HCT116 (cell line): Measurements from ENCODE around the gene HOXC4. TPM values are rescaled to one million over a fixed set of nuclear protein-coding genes. Genes with fewer than 3 reads are reported as not detected.

Source experiments
- ATAC-seq: fragments of 200-7000 bp; cut with Tn5 transposase; 2 replicates; pipeline ENCODE4 v1.9.1; 2020; ENCODE audit warnings: mild to moderate bottlenecking, moderate library complexity
- BruUV-seq: library from RNA; stranded (reverse); fragments of 400-500 nt; replicated peaks from 2 replicates; lab custom pipeline; 2021; lab: Mats Ljungman, UMichigan
- CTCF ChIA-PET: fragments of 300-600 bp; sonication (Branson Sonifier 250); formaldehyde crosslinking; loops from one replicate; lab custom pipeline; 2021; ENCODE audit warnings: antibody characterized with exemption; lab: Charles Lee
- POLR2A ChIA-PET: fragments of 300-600, 350-600 bp; sonication (Branson Sonifier 250); formaldehyde crosslinking; loops from one replicate; lab custom pipeline; 2021; ENCODE audit warnings: antibody characterized with exemption; lab: Charles Lee
- RAD21 ChIA-PET, 2 experiments: fragments of 300-600 bp; sonication (Branson Sonifier 250); formaldehyde crosslinking; loops; one replicate each; lab custom pipeline; 2023; ENCODE audit warnings: low total read pairs in 2 of 2; ENCODE audit not compliant: uncharacterized antibody in 2 of 2, unreplicated experiment in 2 of 2, low non-redundant PET in 1 of 2; lab: Charles Lee
- DNase-seq: peaks from one replicate; pipeline ENCODE4 v3.0.0-alpha.2; 2010; ENCODE audit warnings: low read depth, low spot score
- H2AFZ ChIP-seq: fragments of 200-600 bp; shearing (Covaris generic), sonication (generic); 2 replicates; pipeline ENCODE4 v1.6.1; 2017; ENCODE audit warnings: low read depth, mixed run types, mixed read lengths, antibody characterized with exemption, low read length; ENCODE audit not compliant: poor library complexity, severe bottlenecking
- H3K27ac ChIP-seq: 2 replicates; pipeline ENCODE4 v1.5.1; 2012; ENCODE audit warnings: low read depth, low read length
- H3K27me3 ChIP-seq: fragments of 200-600 bp; sonication (generic); 2 replicates; pipeline ENCODE4 v1.6.1; 2016; ENCODE audit warnings: mixed run types, low read length, mixed read lengths; ENCODE audit not compliant: insufficient read depth
- H3K36me3 ChIP-seq, 2 experiments: fragments of 200-500 bp in 1 of 2; fragments of 200-600 bp in 1 of 2; sonication (Bioruptor generic) in 1 of 2; sonication (generic) in 1 of 2; 2 replicates each; pipeline versions ENCODE4 v1.5.1 to v1.6.1; 2014 to 2016; ENCODE audit warnings: low read length in 2 of 2, inconsistent platforms in 1 of 2, mixed read lengths in 1 of 2, mixed run types in 1 of 2; ENCODE audit not compliant: insufficient read depth in 2 of 2, control insufficient read depth in 1 of 2
- H3K4me1 ChIP-seq, 2 experiments: fragments of 200-600 bp in 1 of 2; sonication (generic) in 1 of 2; 2 replicates each; pipeline versions ENCODE4 v1.5.1 to v1.6.1; 2012 to 2017; ENCODE audit warnings: low read length in 2 of 2, inconsistent platforms in 1 of 2, mild to moderate bottlenecking in 1 of 2, mixed read lengths in 1 of 2, mixed run types in 1 of 2, moderate library complexity in 1 of 2; ENCODE audit not compliant: insufficient read depth in 2 of 2, control insufficient read depth in 1 of 2
- H3K4me2 ChIP-seq: fragments of 200-600 bp; sonication (generic); 2 replicates; pipeline ENCODE4 v1.6.1; 2017; ENCODE audit warnings: mixed run types, low read length, mixed read lengths
- H3K4me3 ChIP-seq, 2 experiments: fragments of 200-600 bp in 1 of 2; sonication (generic) in 1 of 2; replicated peaks in 1 of 2; 2 replicates each; pipeline ENCODE4 v1.5.1; 2011 to 2016; ENCODE audit warnings: low read length in 2 of 2, control low read depth in 1 of 2, low read depth in 1 of 2, mild to moderate bottlenecking in 1 of 2, mixed read lengths in 1 of 2, mixed run types in 1 of 2
- H3K79me2 ChIP-seq: fragments of 200-600 bp; sonication (generic); 2 replicates; pipeline ENCODE4 v1.6.1; 2017; ENCODE audit warnings: mild to moderate bottlenecking, mixed run types, low read length, moderate library complexity, mixed read lengths; ENCODE audit not compliant: insufficient read depth
- H3K9ac ChIP-seq: fragments of 200-600 bp; sonication (generic); 2 replicates; pipeline ENCODE4 v1.6.1; 2016; ENCODE audit warnings: low read length, mixed read lengths
- H3K9me2 ChIP-seq: fragments of 200-600 bp; sonication (generic), shearing (Covaris generic); 2 replicates; pipeline ENCODE4 v1.6.1; 2017; ENCODE audit warnings: mixed run types, mild to moderate bottlenecking, moderate library complexity; ENCODE audit not compliant: insufficient read depth
- H3K9me3 ChIP-seq, 2 experiments: fragments of 200-500 bp in 1 of 2; fragments of 200-600 bp in 1 of 2; sonication (Bioruptor generic) in 1 of 2; sonication (generic) in 1 of 2; 2 replicates each; pipeline ENCODE4 v1.6.1; 2014 to 2017; ENCODE audit warnings: low read length in 2 of 2, mixed read lengths in 2 of 2, inconsistent platforms in 1 of 2, low read depth in 1 of 2, mild to moderate bottlenecking in 1 of 2, mixed run types in 1 of 2, moderate library complexity in 1 of 2; ENCODE audit not compliant: control insufficient read depth in 1 of 2, insufficient read depth in 1 of 2
- H4K20me1 ChIP-seq: fragments of 200-600 bp; sonication (generic), shearing (Covaris generic); 2 replicates; pipeline ENCODE4 v1.6.1; 2017; ENCODE audit warnings: mixed run types, mild to moderate bottlenecking, moderate library complexity; ENCODE audit not compliant: insufficient read depth
- ATF3 ChIP-seq: IDR thresholded peaks from 2 replicates; pipeline ENCODE4 v1.6.1; 2012
- CBX3 ChIP-seq: IDR thresholded peaks from 2 replicates; pipeline ENCODE4 v1.6.1; 2012; ENCODE audit warnings: low read depth
- CEBPB ChIP-seq: IDR thresholded peaks from 2 replicates; pipeline ENCODE4 v1.6.1; 2012; ENCODE audit warnings: low read depth
- ELF1 ChIP-seq: IDR thresholded peaks from 2 replicates; pipeline ENCODE4 v1.6.1; 2012; ENCODE audit warnings: low read depth, borderline replicate concordance
- EZH2 ChIP-seq: fragments of 200-600 bp; sonication (generic); IDR thresholded peaks from 2 replicates; pipeline ENCODE4 v1.6.1; 2017; ENCODE audit warnings: antibody characterized with exemption, mixed run types
- EZH2phosphoT487 ChIP-seq: fragments of 200-600 bp; IDR thresholded peaks from 2 replicates; pipeline ENCODE4 v1.6.1; 2018; ENCODE audit warnings: antibody characterized with exemption, borderline replicate concordance
- FOSL1 ChIP-seq: IDR thresholded peaks from 2 replicates; pipeline ENCODE4 v1.6.1; 2012; ENCODE audit warnings: low read depth
- JUND ChIP-seq: IDR thresholded peaks from 2 replicates; pipeline ENCODE4 v1.6.1; 2012
- POLR2A ChIP-seq: IDR thresholded peaks from 2 replicates; pipeline ENCODE4 v1.7.0; 2011; ENCODE audit warnings: borderline replicate concordance; ENCODE audit not compliant: insufficient read depth, insufficient read length; ENCODE audit errors: extremely low read depth
- POLR2AphosphoS5 ChIP-seq: IDR thresholded peaks from 2 replicates; pipeline ENCODE4 v1.6.1; 2011; ENCODE audit warnings: mild to moderate bottlenecking, low read depth, low read length, moderate library complexity
- RAD21 ChIP-seq: IDR thresholded peaks from 2 replicates; pipeline ENCODE4 v1.6.1; 2012; ENCODE audit warnings: low read depth, mild to moderate bottlenecking
- REST ChIP-seq: IDR thresholded peaks from 2 replicates; pipeline ENCODE4 v1.6.1; 2012; ENCODE audit warnings: low read depth
- SIN3A ChIP-seq: IDR thresholded peaks from 2 replicates; pipeline ENCODE4 v1.6.1; 2012; ENCODE audit warnings: low read depth
- SRF ChIP-seq: IDR thresholded peaks from 2 replicates; pipeline ENCODE4 v1.6.1; 2012; ENCODE audit warnings: low read depth
- TCF7L2 ChIP-seq: IDR thresholded peaks from 2 replicates; pipeline ENCODE4 v1.7.0; 2011; ENCODE audit warnings: borderline replicate concordance, inconsistent platforms; ENCODE audit not compliant: insufficient read depth, insufficient read length; ENCODE audit errors: extremely low read depth
- YY1 ChIP-seq: IDR thresholded peaks from 2 replicates; pipeline ENCODE4 v1.6.1; 2011; ENCODE audit warnings: low read length, low read depth, moderate library complexity, mild to moderate bottlenecking; ENCODE audit not compliant: insufficient replicate concordance; ENCODE audit errors: extremely low read depth
- ZBTB33 ChIP-seq: IDR thresholded peaks from 2 replicates; pipeline ENCODE4 v1.6.1; 2011; ENCODE audit warnings: mild to moderate bottlenecking, low read length, moderate library complexity; ENCODE audit not compliant: insufficient replicate concordance; ENCODE audit errors: extremely low read depth
- ZNF274 ChIP-seq: fragments of 200-500 bp; sonication (Bioruptor generic); IDR thresholded peaks from 2 replicates; pipeline ENCODE4 v1.6.1; 2014; ENCODE audit warnings: mild to moderate bottlenecking, low read depth, low read length, inconsistent platforms
- intact Hi-C: fragments of 100-400 bp; cut with micrococcal nuclease; formaldehyde crosslinking; loops from 2 replicates; pipeline ENCODE4 v1.10.0; 2022
- total RNA-seq: library from RNA; stranded (reverse); gene quantifications from one replicate; pipeline ENCODE4 v1.2.1, GENCODE V29; 2021; ENCODE audit not compliant: unreplicated experiment

HOXC4 gene
- total RNA-seq, 1 experiment from 2014 or later, result 1.5 TPM

GRCh38 chr12:54010053-54010971 is 43.3 kb upstream of the HOXC4 start:
- ChIA-PET POLR2A (no interaction called here), CTCF (interaction anchor here (0.8 kb wide), 1 partner anchor 253 kb away, joined by 3 read pairs; no protein-coding TSS in a partner anchor), RAD21 (no interaction called here)
- peaks cover 0 to 12% of the 10 kb centered on the region in 2 experiments; a peak in 2 of 4 replicates for H3K4me1 ChIP-seq
- H3K4me3 ChIP-seq, result no peak overlapping the region
- H3K36me3 ChIP-seq, result no peaks in the 10 kb centered on the region
- H2AFZ ChIP-seq, result no peak overlapping the region
- TF ChIP-seq POLR2A (no peak), SRF (no peak), ATF3 (no peak), ZNF274 (no peak), POLR2AphosphoS5 (no peak), JUND (no peak), EZH2 (no peak), ELF1 (no peak), RAD21 (no peak), SIN3A (no peak), CBX3 (no peak), ZBTB33 (no peak), TCF7L2 (no peak), YY1 (no peak), REST (no peak), CEBPB (no peak), EZH2phosphoT487 (no peak), FOSL1 (no peak)
- H3K79me2 ChIP-seq, result 0 out of 2 replicates have a peak, but pooled peaks cover 3% of the 10 kb centered on the region
- no peaks in the 10 kb centered on the region for H4K20me1 ChIP-seq
- DNase-seq, result no peak
- ATAC-seq, result no peak
- H3K9ac ChIP-seq, result no peak overlapping the region
- H3K4me2 ChIP-seq, result no peak overlapping the region
- H3K27ac ChIP-seq, result no peak overlapping the region
- H3K27me3 ChIP-seq, result no peaks in the 10 kb centered on the region
- no peaks in the 10 kb centered on the region for H3K9me2 ChIP-seq
- no TSS peak for BruUV-seq
- intact Hi-C loops, result no loop called here
- no peaks in the 10 kb centered on the region for H3K9me3 ChIP-seq
